Skeletal muscle tissue (tissue), 4 donors: ENCODE results near the gene SHROOM3. TPM values are rescaled to one million over a fixed set of nuclear protein-coding genes. Genes with fewer than 3 reads are reported as not detected.
"Not testable (repeated sequence)": the region's sequence is repeated elsewhere in the genome, so short reads cannot be mapped to it uniquely, and the experiment has no call there.

Source experiments
- H3K27ac ChIP-seq: one replicate; pipeline ENCODE4 v1.7.0; 2013; ENCODE audit warnings: mild to moderate bottlenecking, low read depth, low read length, inconsistent platforms
- H3K27me3 ChIP-seq, 3 donors: one replicate each; pipeline ENCODE4 v1.7.0; 2013; ENCODE audit warnings: low read length in 3 of 3; ENCODE audit not compliant: control insufficient read depth in 3 of 3, insufficient read depth in 3 of 3
- H3K36me3 ChIP-seq, 3 donors: one replicate each; pipeline ENCODE4 v1.7.0; 2013; ENCODE audit warnings: low read length in 3 of 3; ENCODE audit not compliant: control insufficient read depth in 3 of 3, insufficient read depth in 3 of 3
- H3K4me1 ChIP-seq, 3 donors: one replicate each; pipeline ENCODE4 v1.7.0; 2013; ENCODE audit warnings: low read length in 3 of 3, mild to moderate bottlenecking in 3 of 3; ENCODE audit not compliant: control insufficient read depth in 3 of 3, insufficient read depth in 3 of 3
- H3K4me3 ChIP-seq, 3 donors: one replicate each; pipeline ENCODE4 v1.7.0; 2013; ENCODE audit warnings: low read length in 3 of 3
- H3K9ac ChIP-seq, 3 donors: one replicate each; pipeline ENCODE4 v1.7.0; 2013; ENCODE audit warnings: low read length in 3 of 3, mild to moderate bottlenecking in 3 of 3, moderate library complexity in 2 of 3, low read depth in 1 of 3
- H3K9me3 ChIP-seq, 3 donors: one replicate each; pipeline ENCODE4 v1.7.0; 2013; ENCODE audit warnings: low read length in 3 of 3; ENCODE audit not compliant: control insufficient read depth in 3 of 3
- total RNA-seq: library from RNA; depleted of rRNA; stranded (reverse); fragments of >200 nt; gene quantifications from one replicate; pipeline ENCODE4 v1.2.3, GENCODE V29; 2014
- donor health status: Osteomylitis.

SHROOM3 gene
- total RNA-seq, 1 donor from 2014 or later: 21.4 TPM

DNA sequence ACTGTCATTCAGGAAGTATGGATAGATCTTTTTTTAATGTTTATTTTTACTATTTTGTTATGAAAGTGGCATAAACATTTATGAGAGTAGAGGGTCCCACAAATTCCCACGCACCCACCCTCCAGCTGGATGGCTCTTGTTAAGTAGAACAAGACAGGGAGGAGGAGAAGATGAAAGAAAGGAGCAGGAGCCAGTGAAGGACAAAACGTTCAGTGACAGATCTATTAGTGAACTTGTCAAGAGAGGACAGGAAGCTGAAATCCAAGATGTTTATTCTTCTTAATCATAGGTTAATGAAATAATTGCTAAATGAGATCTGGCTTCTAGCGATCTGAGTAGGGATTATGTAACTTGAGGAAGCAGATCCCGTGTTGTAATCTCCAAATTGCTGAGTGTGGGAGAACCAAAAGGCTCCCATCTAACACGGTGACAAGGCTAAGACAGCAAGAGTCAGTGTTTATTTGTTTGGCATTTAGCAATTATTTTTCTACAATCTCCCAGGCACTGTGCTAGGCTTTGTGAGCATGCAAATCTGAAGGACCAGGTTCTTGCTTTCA lies 162.5 kb downstream of the SHROOM3 start:
- no peaks in the 10 kb centered on the region for H3K9me3 ChIP-seq
- H3K4me3 ChIP-seq: no peak overlapping the region
- H3K4me1 ChIP-seq: no peaks in the 10 kb centered on the region
- no peaks in the 10 kb centered on the region for H3K27me3 ChIP-seq
- no peak overlapping the region for H3K9ac ChIP-seq
- H3K36me3 ChIP-seq: no peaks in the 10 kb centered on the region
- no peak overlapping the region for H3K27ac ChIP-seq

DNA sequence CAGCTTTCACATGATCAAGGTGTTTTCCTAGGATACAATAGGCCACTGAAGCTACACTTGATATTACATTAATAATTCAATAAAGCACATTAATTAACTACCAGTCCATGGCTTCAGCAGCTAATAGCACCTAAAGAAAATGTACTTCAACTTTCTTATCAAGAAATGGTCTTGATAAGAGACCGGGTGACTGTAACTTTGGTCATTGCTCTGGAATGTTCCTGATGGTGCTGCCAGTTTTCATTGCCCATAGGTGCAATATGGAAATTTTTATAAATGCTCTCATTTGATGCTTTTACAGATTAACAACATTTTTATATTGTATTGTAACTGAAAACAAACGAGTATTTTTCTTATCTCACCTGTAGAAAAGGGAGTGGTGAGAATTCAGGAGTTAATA lies 165.4 kb downstream of the SHROOM3 start:
- no peak overlapping the region for H3K27ac ChIP-seq
- no peaks in the 10 kb centered on the region for H3K9me3 ChIP-seq
- no peak overlapping the region for H3K4me3 ChIP-seq
- H3K4me1 ChIP-seq: no peaks in the 10 kb centered on the region
- H3K9ac ChIP-seq: no peak overlapping the region
- no peaks in the 10 kb centered on the region for H3K36me3 ChIP-seq
- no peaks in the 10 kb centered on the region for H3K27me3 ChIP-seq

DNA sequence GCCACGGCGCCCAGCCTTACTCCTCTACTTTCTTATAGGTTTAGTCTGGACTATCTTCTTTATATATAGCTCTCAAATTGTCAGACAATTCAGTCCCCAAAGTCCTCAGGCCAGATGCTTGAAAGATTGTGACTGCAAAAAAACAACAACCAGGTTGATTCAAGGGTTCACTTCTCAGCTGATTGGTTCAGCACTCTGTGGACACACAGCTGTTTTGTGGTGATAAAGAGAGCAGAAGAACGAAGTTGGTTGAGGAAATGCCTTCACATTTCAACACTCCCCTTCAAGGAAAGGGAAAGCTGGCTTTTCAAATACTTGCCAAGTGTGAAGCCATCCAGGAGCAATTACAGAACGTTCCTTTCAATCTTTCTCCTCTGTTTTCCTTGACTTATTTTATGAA lies 166.8 kb downstream of the SHROOM3 start:
- no peak overlapping the region for H3K27ac ChIP-seq

DNA sequence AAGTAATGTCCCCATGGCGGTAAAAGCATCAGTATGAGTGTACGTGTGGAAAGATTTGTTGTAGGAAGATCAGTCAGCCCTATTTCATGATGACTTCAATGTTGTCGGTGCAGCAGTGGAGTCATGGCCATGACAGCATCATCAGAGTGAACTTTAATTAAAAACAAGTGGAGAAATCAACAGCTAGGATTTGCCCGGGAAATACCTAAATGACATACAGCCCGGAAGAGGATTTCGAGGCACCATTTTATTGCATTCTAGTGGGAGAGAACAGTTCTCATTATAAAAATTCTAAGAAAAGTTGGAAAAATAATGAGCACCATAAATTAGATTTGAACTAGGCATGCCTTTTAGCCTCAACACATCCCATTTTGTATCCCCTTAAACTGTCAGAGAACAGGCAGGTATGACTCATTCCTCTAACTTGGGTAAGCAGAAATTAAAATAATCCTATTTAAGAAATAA lies 170.1 kb downstream of the SHROOM3 start:
- no peak overlapping the region for H3K9ac ChIP-seq
- no peaks in the 10 kb centered on the region for H3K9me3 ChIP-seq
- no peaks in the 10 kb centered on the region for H3K4me1 ChIP-seq
- no peak overlapping the region for H3K27ac ChIP-seq
- no peaks in the 10 kb centered on the region for H3K36me3 ChIP-seq
- no peaks in the 10 kb centered on the region for H3K27me3 ChIP-seq
- no peak overlapping the region for H3K4me3 ChIP-seq

More for the DNA sequence above, 166.8 kb downstream of the SHROOM3 start:
- Histone ChIP-seq H3K9me3 (no peaks in the 10 kb centered on the region), H3K36me3 (no peaks in the 10 kb centered on the region), H3K9ac (no peak overlapping the region), H3K27me3 (no peaks in the 10 kb centered on the region), H3K4me3 (no peak overlapping the region), H3K4me1 (no peaks in the 10 kb centered on the region)

DNA sequence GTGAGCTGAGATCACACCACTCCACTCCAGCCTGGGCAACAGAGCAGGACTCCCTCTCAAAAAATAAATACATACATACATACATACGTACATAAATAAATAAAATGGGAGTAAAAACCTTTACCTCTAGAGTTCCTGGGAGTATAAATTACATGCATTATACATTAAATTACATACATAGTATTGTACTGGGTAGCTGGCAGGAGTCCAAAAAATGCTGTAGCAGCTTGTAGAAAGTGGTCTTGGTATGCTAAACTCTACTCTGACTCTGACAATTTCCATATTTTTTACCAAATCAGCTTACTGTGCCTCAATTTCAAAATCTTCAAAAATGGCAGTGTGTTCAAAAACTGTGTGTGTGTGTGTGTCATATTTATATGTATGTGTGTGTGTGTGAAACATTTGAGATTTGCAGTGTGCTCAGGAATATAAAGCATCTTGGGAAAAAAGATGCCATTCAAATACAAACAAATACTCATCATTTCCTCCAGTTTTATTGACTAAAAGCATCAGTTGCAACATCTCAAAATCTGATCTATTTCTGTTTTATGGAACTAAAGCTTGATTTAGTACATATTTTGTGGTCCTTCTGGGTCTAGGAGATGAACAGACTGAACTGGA lies 171.7 kb downstream of the SHROOM3 start:
- Histone ChIP-seq H3K27me3 (no peaks in the 10 kb centered on the region), H3K9ac (no peak overlapping the region), H3K4me1 (no peaks in the 10 kb centered on the region), H3K36me3 (no peaks in the 10 kb centered on the region), H3K4me3 (no peak overlapping the region), H3K27ac (no peak overlapping the region), H3K9me3 (no peaks in the 10 kb centered on the region)

DNA sequence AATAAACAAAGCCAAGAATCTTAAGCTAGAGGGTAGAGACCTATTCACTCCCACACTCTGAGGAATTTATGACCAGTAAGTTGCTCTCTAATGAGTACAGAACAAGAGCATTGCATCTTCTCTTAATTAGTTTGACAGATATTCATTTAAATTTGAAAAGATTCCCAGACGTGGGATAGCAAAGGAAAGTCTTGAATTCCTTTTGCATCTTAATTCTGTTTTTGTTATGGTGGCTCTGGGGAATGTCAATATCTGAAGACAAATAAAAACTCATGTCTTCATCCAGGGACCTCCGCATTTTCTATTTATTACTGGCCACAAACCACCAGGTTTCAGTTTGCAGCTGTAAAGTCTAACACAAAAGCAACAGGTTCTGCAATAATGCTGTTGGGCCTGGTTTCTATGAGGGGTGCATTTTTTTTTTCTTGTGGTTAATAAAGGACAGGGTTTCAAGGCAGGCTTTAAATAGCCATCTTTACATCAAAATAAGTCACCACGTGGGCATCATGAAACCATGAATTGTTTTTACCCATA lies 172.3 kb downstream of the SHROOM3 start:
- H3K4me1 ChIP-seq: no peaks in the 10 kb centered on the region
- H3K9me3 ChIP-seq: no peaks in the 10 kb centered on the region
- H3K4me3 ChIP-seq: no peak overlapping the region
- H3K27ac ChIP-seq: no peak overlapping the region
- no peaks in the 10 kb centered on the region for H3K36me3 ChIP-seq
- no peaks in the 10 kb centered on the region for H3K27me3 ChIP-seq
- no peak overlapping the region for H3K9ac ChIP-seq

DNA sequence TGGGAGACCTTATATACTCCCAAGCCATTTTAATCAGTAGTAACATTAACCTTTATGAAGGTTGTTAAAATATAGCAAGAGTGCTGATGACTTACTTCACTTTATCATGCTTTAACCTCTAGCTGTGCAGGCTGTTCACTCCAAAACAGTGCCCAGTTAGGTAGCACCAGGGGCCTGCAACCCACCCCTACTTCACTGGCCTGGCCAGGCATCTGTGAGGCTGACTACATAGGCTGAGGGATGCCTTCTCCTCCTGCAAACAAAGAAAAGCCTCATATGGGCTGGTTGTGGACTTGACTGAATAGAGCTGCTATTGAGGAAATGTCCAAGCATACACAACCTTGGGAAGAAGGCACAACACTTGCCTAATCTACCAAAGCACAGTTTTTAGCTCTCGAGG lies 172.8 kb downstream of the SHROOM3 start:
- no peaks in the 10 kb centered on the region for H3K4me1 ChIP-seq
- no peak overlapping the region for H3K4me3 ChIP-seq
- H3K9me3 ChIP-seq: no peaks in the 10 kb centered on the region
- H3K9ac ChIP-seq: no peak overlapping the region
- H3K27me3 ChIP-seq: no peaks in the 10 kb centered on the region
- no peak overlapping the region for H3K27ac ChIP-seq
- H3K36me3 ChIP-seq: no peaks in the 10 kb centered on the region

DNA sequence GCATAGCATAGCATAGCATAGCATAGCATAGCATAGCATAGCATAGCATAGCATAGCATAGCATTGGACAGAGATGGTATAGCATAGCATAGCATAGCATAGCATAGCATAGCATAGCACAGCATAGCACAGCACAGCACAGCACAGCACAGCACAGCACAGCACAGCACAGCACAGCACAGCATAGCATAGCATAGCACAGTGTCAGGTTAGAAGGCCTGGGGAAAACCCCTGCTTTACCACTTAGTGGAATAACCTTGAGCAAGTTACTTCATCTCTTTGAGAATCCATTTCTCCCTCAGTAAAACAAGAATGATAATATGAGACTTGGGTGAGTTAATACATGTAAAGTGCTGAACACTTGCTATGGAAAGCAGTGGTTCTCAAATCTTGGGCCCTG lies 173.5 kb downstream of the SHROOM3 start:
- H3K36me3 ChIP-seq, H3K4me1 ChIP-seq, H3K4me3 ChIP-seq, H3K9ac ChIP-seq, H3K27ac ChIP-seq, H3K27me3 ChIP-seq, H3K9me3 ChIP-seq: not testable (repeated sequence)

DNA sequence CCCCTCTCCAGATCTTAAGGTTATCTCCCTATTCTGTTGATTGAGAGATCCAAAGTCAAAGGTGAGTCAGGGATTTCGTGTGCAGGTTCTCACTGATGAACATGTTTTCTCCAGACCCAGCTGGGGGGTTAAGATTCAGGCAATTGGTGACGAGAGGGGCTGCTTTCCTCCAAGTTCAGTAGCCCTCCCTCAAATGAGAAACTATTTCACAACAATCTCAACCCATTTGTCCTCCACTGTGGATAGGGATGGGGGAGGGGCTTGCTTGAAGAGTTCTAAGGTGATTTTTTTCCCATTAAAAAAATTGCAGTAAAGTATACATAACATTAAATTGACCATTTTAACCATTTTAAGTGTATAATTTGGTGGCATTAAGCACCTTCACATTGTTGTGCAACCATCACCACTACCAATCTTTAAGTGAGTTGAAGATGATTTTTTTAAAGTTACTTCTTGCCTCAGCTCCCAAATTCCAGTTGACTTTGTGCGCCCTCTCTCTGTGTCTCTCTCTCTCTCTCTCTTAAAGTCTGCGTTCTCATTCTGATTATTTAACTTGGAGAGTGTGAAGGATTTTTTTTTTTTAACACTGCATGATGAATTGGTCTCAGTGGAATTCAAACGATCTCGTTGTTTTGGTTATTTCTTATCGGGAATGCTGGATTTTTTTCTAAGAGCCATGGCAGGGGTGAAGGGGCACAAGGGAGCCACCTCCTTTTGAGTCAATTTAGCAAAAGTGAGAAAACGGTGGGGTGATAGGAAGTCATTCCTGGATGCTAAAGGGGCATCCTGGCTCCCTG lies 175.9 kb downstream of the SHROOM3 start:
- no peaks in the 10 kb centered on the region for H3K27me3 ChIP-seq
- H3K36me3 ChIP-seq: no peaks in the 10 kb centered on the region
- H3K4me3 ChIP-seq: no peak overlapping the region
- H3K9me3 ChIP-seq: no peaks in the 10 kb centered on the region
- H3K9ac ChIP-seq: no peak overlapping the region
- H3K4me1 ChIP-seq: no peaks in the 10 kb centered on the region
- H3K27ac ChIP-seq: no peak overlapping the region

DNA sequence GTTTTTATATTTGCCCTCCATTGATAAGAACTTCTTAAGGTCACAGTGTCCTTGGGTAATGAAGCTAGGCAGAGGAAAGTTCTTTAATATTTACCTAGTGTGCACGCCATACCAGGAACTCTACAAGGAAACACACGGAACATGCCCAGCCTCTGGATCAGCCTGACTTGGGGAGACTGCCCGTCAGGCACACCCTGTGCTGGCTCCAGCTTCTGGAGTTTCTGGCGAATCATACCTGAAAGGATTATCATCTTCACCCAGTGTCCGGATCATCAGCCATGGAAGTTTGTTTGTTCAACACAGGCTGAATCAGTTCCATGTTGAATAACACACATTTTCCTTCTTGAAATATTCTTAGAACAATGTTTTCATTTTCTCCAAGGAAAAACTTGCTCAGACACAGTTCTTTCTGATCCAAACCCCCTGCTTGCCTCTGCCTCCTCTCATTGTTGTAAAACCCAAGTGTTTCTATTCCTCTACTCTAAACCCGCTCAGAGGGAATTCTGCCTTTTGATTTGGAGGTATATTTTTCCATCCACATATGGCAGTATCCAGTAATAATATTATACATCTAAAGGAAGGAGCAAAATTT lies 176.7 kb downstream of the SHROOM3 start:
- Histone ChIP-seq H3K27ac (no peak overlapping the region), H3K27me3 (no peaks in the 10 kb centered on the region), H3K9ac (no peak overlapping the region), H3K4me1 (no peaks in the 10 kb centered on the region), H3K4me3 (no peak overlapping the region), H3K36me3 (no peaks in the 10 kb centered on the region), H3K9me3 (no peaks in the 10 kb centered on the region)
